GM12872 (cell line): ENCODE data around the gene MEGF11.

Source experiments
- TF ChIP-seq, protein P1 (sequence below): IDR thresholded peaks from 3 replicates; pipeline ENCODE4 v1.5.1; 2011; ENCODE audit warnings: low read depth, mild to moderate bottlenecking, low read length, moderate library complexity; ENCODE audit not compliant: insufficient read depth

MEGF11 gene

DNA sequence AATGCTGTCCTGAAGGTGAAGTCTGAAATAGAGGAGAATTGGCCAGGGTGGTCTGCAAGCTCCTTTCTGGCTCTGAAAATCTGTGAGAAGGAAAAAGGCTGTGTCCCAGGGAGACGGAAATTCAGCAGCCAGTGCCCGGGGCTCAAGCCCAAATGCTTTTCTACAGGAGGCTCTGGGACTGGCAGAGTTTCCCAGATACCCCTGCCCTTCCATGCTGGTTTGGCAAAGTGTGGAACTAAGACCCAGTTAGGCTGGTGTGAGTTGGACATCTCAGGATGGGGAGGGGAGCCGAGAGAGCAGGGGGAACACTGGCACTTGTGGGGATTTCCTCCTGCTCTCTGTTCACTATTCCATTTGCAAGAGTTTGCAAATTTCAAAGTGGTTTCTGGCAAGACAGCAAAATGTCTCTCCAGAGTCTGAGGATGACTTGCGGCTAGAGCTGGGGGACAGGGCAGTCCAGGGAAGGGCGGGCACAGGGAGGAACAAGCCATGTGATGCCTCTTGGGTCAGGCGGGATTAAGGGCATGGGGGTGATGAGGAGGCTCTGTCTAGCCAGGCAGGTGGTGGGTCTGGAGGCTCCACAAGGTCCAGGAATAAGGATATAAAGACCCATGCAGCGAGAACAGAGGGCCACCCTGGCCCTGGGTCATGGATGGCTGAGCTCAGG, 231.9 kb downstream of the MEGF11 start:
- TF ChIP-seq, protein P1, sequence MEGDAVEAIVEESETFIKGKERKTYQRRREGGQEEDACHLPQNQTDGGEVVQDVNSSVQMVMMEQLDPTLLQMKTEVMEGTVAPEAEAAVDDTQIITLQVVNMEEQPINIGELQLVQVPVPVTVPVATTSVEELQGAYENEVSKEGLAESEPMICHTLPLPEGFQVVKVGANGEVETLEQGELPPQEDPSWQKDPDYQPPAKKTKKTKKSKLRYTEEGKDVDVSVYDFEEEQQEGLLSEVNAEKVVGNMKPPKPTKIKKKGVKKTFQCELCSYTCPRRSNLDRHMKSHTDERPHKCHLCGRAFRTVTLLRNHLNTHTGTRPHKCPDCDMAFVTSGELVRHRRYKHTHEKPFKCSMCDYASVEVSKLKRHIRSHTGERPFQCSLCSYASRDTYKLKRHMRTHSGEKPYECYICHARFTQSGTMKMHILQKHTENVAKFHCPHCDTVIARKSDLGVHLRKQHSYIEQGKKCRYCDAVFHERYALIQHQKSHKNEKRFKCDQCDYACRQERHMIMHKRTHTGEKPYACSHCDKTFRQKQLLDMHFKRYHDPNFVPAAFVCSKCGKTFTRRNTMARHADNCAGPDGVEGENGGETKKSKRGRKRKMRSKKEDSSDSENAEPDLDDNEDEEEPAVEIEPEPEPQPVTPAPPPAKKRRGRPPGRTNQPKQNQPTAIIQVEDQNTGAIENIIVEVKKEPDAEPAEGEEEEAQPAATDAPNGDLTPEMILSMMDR: no peak

DNA sequence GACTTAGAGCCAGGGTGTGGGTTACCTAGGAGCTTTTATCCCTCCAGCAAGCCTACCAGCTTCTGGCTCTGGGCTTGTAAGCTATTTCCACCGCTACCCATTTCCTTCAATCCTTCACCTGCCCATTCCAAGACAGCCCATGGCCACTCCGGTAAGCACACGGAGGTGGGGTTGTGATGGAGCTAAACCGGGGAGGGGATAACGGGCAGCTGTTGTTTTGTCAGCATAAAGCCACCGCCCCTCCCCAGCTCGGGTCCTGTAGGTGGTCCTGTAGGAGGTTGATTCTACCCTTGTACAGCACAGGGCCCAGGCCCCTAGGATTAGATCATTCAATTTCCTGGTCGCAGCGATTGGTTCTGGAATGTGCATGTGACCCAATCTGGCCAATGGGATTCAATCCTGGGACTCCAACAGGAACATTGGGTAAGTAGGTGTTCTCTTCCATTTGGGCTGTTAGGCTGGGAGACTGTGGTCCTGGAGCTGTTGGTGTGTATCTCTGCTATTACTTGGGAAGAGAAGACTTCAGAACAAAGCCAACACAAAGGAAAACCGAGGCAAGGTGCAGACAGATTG, 233.6 kb downstream of the MEGF11 start:
- TF ChIP-seq, protein P1: no peak

DNA sequence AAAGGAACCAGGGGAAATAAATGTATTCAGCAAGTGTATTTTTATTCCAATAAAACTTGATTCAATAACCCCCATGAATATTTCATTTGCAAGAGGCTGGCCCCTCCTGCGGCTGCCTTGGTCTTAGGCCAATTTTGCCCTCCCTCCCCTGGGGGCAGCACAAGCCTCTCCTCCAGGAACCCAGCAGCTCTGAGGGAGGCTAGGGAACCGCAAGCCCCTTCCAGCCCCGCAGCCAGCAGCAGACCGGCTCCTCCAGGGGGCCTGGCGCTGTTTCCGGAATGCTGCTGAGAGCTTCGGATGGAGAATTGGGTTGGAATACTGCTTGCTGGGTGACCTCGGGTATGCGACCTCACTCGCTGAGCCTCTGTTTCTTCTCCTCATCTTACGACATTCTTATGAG, 234.2 kb downstream of the MEGF11 start:
- TF ChIP-seq, protein P1: no peak

DNA sequence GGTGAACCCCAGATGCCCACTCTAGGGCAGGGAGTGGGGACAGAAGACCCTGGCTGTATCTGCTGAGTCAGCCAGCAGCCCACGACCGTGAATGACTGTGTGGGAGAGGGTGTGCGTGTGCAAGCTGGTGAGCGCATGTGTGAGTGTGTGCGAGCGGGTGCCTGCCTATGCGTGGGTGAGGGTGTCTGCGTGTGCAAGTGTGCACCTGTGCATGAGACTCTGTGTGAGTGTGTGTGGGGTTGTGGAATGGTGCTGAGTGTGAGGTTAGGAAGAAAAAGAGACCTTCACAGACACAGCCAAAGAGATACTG, 235.1 kb downstream of the MEGF11 start:
- TF ChIP-seq, protein P1: no peak

DNA sequence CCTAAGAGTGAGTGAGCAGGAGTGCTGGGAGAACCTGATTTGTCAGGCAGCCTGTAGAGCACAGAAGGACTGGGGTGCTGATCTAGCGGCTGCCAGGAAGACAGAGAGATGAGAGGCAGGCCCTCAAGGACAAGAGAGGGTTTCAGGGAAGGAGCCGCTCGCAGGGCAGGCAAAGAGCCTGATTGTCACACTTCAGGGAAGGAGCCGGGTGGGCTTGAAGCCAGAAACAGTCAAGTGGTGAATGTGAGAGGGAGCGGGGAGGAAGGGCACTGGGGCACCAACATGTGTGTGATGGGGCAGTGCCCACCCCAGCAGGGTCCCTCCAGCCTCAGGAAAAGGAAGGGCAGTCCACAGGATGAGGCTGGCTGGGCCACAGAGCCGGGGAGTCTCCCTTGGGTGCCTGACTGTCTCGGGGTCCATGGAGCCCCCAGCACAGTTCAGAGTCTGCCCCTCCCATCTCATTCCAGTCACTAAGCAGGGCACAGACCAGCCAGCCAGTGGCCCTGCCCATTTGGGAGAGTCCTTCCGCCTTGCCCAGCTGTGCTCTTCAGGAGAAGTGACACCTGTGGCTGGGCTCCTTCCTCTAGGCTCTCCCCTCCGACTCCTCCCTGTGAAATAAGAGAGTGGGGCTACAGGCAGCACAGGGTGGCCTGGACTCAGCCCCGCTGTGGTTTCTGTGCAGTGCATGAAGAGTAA, 235.6 kb downstream of the MEGF11 start:
- TF ChIP-seq, protein P1: no peak

DNA sequence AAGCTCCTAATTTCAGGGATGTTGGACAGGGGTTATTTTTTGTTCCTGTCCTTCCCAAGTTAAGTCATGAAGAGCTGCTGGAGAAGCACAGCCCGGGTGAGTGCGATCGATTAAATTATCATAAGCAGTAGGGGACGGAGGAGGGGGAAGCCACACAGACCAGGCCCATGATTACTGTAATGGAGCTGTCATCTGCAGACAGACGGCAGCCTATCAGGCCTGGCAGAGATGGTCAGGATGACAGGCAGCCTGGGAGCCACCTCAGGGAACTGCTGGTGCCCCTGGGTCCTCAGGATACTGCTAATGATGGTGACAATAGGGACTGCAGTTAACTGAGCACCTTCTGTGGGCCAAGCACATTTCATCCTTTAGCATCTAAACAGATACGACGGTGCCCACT, 236.6 kb downstream of the MEGF11 start:
- TF ChIP-seq, protein P1: no peak

DNA sequence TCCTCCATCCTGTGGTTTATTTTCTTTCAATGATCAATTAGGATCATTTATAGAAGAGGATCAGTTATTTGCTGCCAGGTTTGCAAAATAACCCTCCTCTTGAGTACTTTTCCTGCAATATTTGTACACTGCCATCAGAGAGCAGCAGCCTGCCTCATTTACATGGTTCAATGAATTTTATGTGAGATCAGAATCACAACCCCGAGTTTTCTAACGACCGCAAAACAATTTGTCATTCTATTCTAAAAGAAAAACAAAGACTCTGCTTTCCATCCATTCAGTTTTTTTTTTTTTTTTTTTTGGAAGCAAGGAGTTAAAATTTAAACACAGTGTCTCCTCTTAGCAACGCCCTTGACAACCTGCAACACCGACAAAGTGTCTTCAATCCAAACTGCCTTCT, 237.4 kb downstream of the MEGF11 start:
- TF ChIP-seq, protein P1: no peak
